ENCODE measurements around the gene FRMD5.

The FRMD5 gene

DNA sequence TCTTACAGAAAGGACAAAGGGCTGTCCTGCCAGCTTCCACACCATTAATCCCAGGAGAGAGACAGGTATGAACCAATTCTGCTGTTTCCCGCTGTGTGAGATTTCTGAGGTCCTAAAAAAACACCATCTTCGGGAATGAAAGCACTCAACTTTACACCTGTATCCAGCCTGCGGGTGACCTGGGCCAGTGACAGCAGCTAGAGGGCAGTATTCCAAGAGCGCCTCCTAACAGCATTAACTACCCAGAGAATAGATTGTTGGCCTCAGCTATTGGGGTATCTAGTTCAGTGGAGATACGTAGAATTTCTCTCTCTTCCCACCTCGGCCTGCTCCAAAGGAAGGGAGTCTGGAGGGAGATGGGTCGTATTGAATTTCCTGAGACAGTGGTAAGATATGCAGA is 313.1 kb downstream of the FRMD5 start:
- H3K27ac ChIP-seq (ENCODE audit: low read depth, low read length): no peak overlapping the region
- 0 out of 2 replicates have a peak, but pooled peaks cover 14% of the 10 kb centered on the region for H3K36me3 ChIP-seq (ENCODE audit: low read length)
- H3K9ac ChIP-seq (ENCODE audit: low read length): no peak overlapping the region
- no peaks in the 10 kb centered on the region for H3K9me3 ChIP-seq (ENCODE audit: insufficient read depth, low read length)
- H3K9me2 ChIP-seq (replicated peaks; ENCODE audit: insufficient read depth, low read length): no peaks in the 10 kb centered on the region
- no peak for TF ChIP-seq EZH2phosphoT487 (conservative IDR thresholded peaks at IDR 0.05; ENCODE audit: low read length)
- TF ChIP-seq, protein P1, sequence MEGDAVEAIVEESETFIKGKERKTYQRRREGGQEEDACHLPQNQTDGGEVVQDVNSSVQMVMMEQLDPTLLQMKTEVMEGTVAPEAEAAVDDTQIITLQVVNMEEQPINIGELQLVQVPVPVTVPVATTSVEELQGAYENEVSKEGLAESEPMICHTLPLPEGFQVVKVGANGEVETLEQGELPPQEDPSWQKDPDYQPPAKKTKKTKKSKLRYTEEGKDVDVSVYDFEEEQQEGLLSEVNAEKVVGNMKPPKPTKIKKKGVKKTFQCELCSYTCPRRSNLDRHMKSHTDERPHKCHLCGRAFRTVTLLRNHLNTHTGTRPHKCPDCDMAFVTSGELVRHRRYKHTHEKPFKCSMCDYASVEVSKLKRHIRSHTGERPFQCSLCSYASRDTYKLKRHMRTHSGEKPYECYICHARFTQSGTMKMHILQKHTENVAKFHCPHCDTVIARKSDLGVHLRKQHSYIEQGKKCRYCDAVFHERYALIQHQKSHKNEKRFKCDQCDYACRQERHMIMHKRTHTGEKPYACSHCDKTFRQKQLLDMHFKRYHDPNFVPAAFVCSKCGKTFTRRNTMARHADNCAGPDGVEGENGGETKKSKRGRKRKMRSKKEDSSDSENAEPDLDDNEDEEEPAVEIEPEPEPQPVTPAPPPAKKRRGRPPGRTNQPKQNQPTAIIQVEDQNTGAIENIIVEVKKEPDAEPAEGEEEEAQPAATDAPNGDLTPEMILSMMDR (IDR thresholded peaks at IDR 0.05; ENCODE audit: insufficient read depth, low read length, poor library complexity, severe bottlenecking): peak; percentile 52
- no peaks in the 10 kb centered on the region for H3K79me2 ChIP-seq (ENCODE audit: insufficient read depth, low read length)
- H3K4me2 ChIP-seq (ENCODE audit: low read depth, low read length, poor library complexity, severe bottlenecking): no peak overlapping the region
- H2AFZ ChIP-seq (ENCODE audit: low read depth, low read length, severe bottlenecking): no peak overlapping the region
- no peak overlapping the region for H3K4me3 ChIP-seq (ENCODE audit: insufficient read depth, low read length, poor library complexity, severe bottlenecking)
- H3F3A ChIP-seq (ENCODE audit: insufficient read depth): no peaks in the 10 kb centered on the region
- H4K20me1 ChIP-seq (ENCODE audit: low read depth, low read length): no peaks in the 10 kb centered on the region
- H3K27me3 ChIP-seq (ENCODE audit: low read length): no peaks in the 10 kb centered on the region

DNA sequence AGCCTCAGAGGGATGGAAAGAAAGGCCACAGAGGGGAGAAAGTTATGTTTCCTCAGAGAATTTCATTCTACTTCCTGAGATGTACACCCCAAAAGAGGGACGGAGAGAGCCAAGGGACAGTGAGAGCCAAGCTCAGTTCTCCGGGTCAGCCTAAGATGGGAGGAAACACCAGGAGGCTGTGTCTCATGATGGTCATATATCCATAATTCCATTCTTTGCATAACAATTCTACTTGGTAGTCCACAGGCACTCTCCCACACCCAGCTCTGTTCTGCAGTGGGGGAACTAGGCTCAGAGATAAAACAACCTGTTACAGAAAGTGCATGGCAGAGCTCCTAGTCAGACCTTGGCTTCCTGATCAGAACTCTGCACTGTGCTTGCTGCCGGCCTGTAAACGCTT is 313.8 kb downstream of the FRMD5 start:
- no peak for TF ChIP-seq EZH2phosphoT487 (conservative IDR thresholded peaks at IDR 0.05; ENCODE audit: low read length)
- TF ChIP-seq, protein P1 (IDR thresholded peaks at IDR 0.05; ENCODE audit: insufficient read depth, low read length, poor library complexity, severe bottlenecking): no peak
- Histone ChIP-seq H3K4me3 (ENCODE audit: insufficient read depth, low read length, poor library complexity, severe bottlenecking) (no peak overlapping the region), H2AFZ (ENCODE audit: low read depth, low read length, severe bottlenecking) (no peak overlapping the region), H3K9ac (ENCODE audit: low read length) (no peak overlapping the region), H3K79me2 (ENCODE audit: insufficient read depth, low read length) (no peaks in the 10 kb centered on the region), H3K36me3 (ENCODE audit: low read length) (0 out of 2 replicates have a peak, but pooled peaks cover 19% of the 10 kb centered on the region), H3K9me3 (ENCODE audit: insufficient read depth, low read length) (no peaks in the 10 kb centered on the region), H3F3A (ENCODE audit: insufficient read depth) (no peaks in the 10 kb centered on the region), H3K9me2 (replicated peaks; ENCODE audit: insufficient read depth, low read length) (no peaks in the 10 kb centered on the region), H3K4me2 (ENCODE audit: low read depth, low read length, poor library complexity, severe bottlenecking) (no peak overlapping the region), H3K27me3 (ENCODE audit: low read length) (no peaks in the 10 kb centered on the region), H4K20me1 (ENCODE audit: low read depth, low read length) (no peaks in the 10 kb centered on the region), H3K27ac (ENCODE audit: low read depth, low read length) (no peak overlapping the region)

GRCh38 chr15:43880406-43881194 is 314.5 kb downstream of the FRMD5 start:
- Histone ChIP-seq H3F3A (ENCODE audit: insufficient read depth) (no peaks in the 10 kb centered on the region), H3K4me2 (ENCODE audit: low read depth, low read length, poor library complexity, severe bottlenecking) (no peak overlapping the region), H3K79me2 (ENCODE audit: insufficient read depth, low read length) (no peaks in the 10 kb centered on the region), H3K27me3 (ENCODE audit: low read length) (no peaks in the 10 kb centered on the region), H2AFZ (ENCODE audit: low read depth, low read length, severe bottlenecking) (no peak overlapping the region), H3K9me2 (replicated peaks; ENCODE audit: insufficient read depth, low read length) (no peaks in the 10 kb centered on the region), H3K36me3 (ENCODE audit: low read length) (0 out of 2 replicates have a peak, but pooled peaks cover 19% of the 10 kb centered on the region), H3K9ac (ENCODE audit: low read length) (no peak overlapping the region), H3K27ac (ENCODE audit: low read depth, low read length) (no peak overlapping the region), H3K9me3 (ENCODE audit: insufficient read depth, low read length) (no peaks in the 10 kb centered on the region), H3K4me3 (ENCODE audit: insufficient read depth, low read length, poor library complexity, severe bottlenecking) (no peak overlapping the region), H4K20me1 (ENCODE audit: low read depth, low read length) (no peaks in the 10 kb centered on the region)
- TF ChIP-seq EZH2phosphoT487 (conservative IDR thresholded peaks at IDR 0.05; ENCODE audit: low read length): no peak
- TF ChIP-seq, protein P1 (IDR thresholded peaks at IDR 0.05; ENCODE audit: insufficient read depth, low read length, poor library complexity, severe bottlenecking): no peak
